Esophagus muscularis mucosa (tissue), 4 donors: ENCODE measurements around the gene SPRR3.

Source experiments
- CTCF ChIP-seq, 3 experiments: fragments of 200-600 bp in 2 of 3; fragments of 450-650 bp in 1 of 3; sonication (generic) in 2 of 3; IDR thresholded peaks; one replicate each; pipeline ENCODE4 v1.5.1; 2017 to 2019; ENCODE audit warnings: antibody characterized with exemption in 3 of 3, mild to moderate bottlenecking in 2 of 3, moderate library complexity in 1 of 3
- EP300 ChIP-seq: sonication (generic); formaldehyde crosslinking; IDR thresholded peaks from one replicate; pipeline ENCODE4 v1.6.1; 2017; ENCODE audit warnings: antibody characterized with exemption
- POLR2AphosphoS5 ChIP-seq, 2 donors: sonication (generic); formaldehyde crosslinking; IDR thresholded peaks; one replicate each; pipeline ENCODE4 v1.6.1; 2017; ENCODE audit warnings: antibody characterized with exemption in 2 of 2

- no peak for TF ChIP-seq EP300
- no peak for TF ChIP-seq CTCF (IDR thresholded peaks at IDR 0.05)
- TF ChIP-seq POLR2AphosphoS5 (IDR thresholded peaks at IDR 0.05), result no peak
Measured at GRCh38 chr1:152964536-152964935, 37.0 kb upstream of the SPRR3 start.
